Measurements from ENCODE around the gene OR10R2. TPM values are rescaled to one million over a fixed set of nuclear protein-coding genes. Genes with fewer than 3 reads are reported as not detected.
"Not testable (repeated sequence)": the region's sequence is repeated elsewhere in the genome, so short reads cannot be mapped to it uniquely, and the experiment has no call there.

OR10R2 gene, protein sequence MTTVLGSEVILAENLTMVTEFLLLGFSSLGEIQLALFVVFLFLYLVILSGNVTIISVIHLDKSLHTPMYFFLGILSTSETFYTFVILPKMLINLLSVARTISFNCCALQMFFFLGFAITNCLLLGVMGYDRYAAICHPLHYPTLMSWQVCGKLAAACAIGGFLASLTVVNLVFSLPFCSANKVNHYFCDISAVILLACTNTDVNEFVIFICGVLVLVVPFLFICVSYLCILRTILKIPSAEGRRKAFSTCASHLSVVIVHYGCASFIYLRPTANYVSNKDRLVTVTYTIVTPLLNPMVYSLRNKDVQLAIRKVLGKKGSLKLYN
- not detected in 2 replicates for total RNA-seq (2012; rRNA removed)

- H3K4me2 ChIP-seq (ENCODE audit: low read length): no peak within 1 kb of the TSS
- no peaks in the 10 kb centered on the region for H3K36me3 ChIP-seq (ENCODE audit: insufficient read depth, low read length)
- no peaks in the 10 kb centered on the region for H3K27me3 ChIP-seq (ENCODE audit: control insufficient read depth, insufficient read depth, low read length)
- H3K4me3 ChIP-seq (ENCODE audit: low read length): no peak within 1 kb of the TSS
- no peaks in the 10 kb centered on the region for H3K9me3 ChIP-seq (replicated peaks; ENCODE audit: low read length)
- H3K9ac ChIP-seq (ENCODE audit: low read depth, low read length): no peak within 1 kb of the TSS
- H3K4me1 ChIP-seq (ENCODE audit: control insufficient read depth, insufficient read depth, low read length): no peaks in the 10 kb centered on the region
Observed at GRCh38 chr1:158471920-158472319, at the start of gene OR10R2. TSS of gene OR10R2 (plus strand) at chr1:158472220. CDS start at chr1:158472326, 106 bp downstream.

GRCh38 chr1:158425027-158425426 lies 47.0 kb upstream of the OR10R2 start:
- Histone ChIP-seq H3K9me3 (replicated peaks; ENCODE audit: low read length) (no peaks in the 10 kb centered on the region), H3K36me3 (ENCODE audit: insufficient read depth, low read length) (no peaks in the 10 kb centered on the region), H3K4me1 (ENCODE audit: control insufficient read depth, insufficient read depth, low read length) (no peaks in the 10 kb centered on the region), H3K4me3 (ENCODE audit: low read length) (no peak overlapping the region), H3K9ac (ENCODE audit: low read depth, low read length) (no peak overlapping the region), H3K27me3 (ENCODE audit: control insufficient read depth, insufficient read depth, low read length) (no peaks in the 10 kb centered on the region), H3K4me2 (ENCODE audit: low read length) (no peak overlapping the region)

- Histone ChIP-seq H3K4me2 (ENCODE audit: low read length) (no peak within 1 kb of the TSS), H3K9me3 (replicated peaks; ENCODE audit: low read length) (no peaks in the 10 kb centered on the region), H3K27me3 (ENCODE audit: control insufficient read depth, insufficient read depth, low read length) (no peaks in the 10 kb centered on the region), H3K9ac (ENCODE audit: low read depth, low read length) (no peak within 1 kb of the TSS), H3K4me1 (ENCODE audit: control insufficient read depth, insufficient read depth, low read length) (no peaks in the 10 kb centered on the region), H3K4me3 (ENCODE audit: low read length) (no peak within 1 kb of the TSS), H3K36me3 (ENCODE audit: insufficient read depth, low read length) (no peaks in the 10 kb centered on the region)
Observed at GRCh38 chr1:158426137-158426536, 45.9 kb upstream of the OR10R2 start, which contains the start of gene OR10K2. TSS of gene OR10K2 (minus strand) at chr1:158426237. CDS start at chr1:158420866, 5,371 bp downstream.

DNA sequence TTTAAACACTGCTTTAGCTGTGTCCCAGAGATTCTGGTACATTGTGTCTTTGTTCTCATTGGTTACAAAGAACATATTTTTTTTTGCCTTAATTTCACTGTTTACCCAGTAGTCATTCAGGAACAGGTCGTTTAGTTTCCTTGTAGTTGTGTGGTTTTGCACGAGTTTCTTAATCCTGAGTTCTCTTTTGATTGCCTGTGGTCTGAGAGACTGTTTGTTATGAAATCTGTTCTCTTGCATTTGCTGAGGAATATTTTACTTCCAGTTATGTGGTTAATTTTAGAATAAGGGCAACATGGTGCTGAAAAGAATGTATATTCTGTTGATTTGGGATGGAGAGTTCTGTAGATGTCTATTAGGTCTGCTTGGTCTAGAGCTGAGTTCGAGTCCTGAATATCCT lies 41.9 kb upstream of the OR10R2 start:
- not testable (repeated sequence) for H3K36me3 ChIP-seq (ENCODE audit: insufficient read depth, low read length); H3K27me3 ChIP-seq (ENCODE audit: control insufficient read depth, insufficient read depth, low read length); H3K4me2 ChIP-seq (ENCODE audit: low read length); H3K9ac ChIP-seq (ENCODE audit: low read depth, low read length); H3K4me3 ChIP-seq (ENCODE audit: low read length); H3K4me1 ChIP-seq (ENCODE audit: control insufficient read depth, insufficient read depth, low read length); H3K9me3 ChIP-seq (replicated peaks; ENCODE audit: low read length)

DNA sequence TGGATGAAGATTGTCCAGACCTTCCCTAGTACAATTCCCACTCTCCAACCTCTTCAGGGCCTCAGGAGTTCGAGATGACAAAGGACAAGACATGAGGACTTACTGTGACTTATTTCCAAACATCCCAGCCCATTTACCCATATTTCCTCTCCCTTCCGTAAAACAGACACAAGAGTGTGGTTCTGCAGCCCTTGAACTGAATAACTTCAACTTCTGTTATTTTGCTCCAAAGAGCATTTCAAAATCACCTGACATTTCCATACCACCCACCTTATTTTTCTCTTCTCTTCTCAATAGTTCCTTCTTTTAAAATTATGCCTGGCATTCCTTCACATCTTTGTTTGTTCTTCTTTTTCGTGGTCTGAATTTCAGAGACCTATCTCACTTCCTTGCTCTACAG lies 37.3 kb upstream of the OR10R2 start:
- H3K4me3 ChIP-seq (ENCODE audit: low read length): no peak overlapping the region
- H3K4me2 ChIP-seq (ENCODE audit: low read length): no peak overlapping the region
- H3K4me1 ChIP-seq (ENCODE audit: control insufficient read depth, insufficient read depth, low read length): no peaks in the 10 kb centered on the region
- no peaks in the 10 kb centered on the region for H3K9me3 ChIP-seq (replicated peaks; ENCODE audit: low read length)
- no peaks in the 10 kb centered on the region for H3K27me3 ChIP-seq (ENCODE audit: control insufficient read depth, insufficient read depth, low read length)
- H3K9ac ChIP-seq (ENCODE audit: low read depth, low read length): no peak overlapping the region
- H3K36me3 ChIP-seq (ENCODE audit: insufficient read depth, low read length): no peaks in the 10 kb centered on the region

GRCh38 chr1:158445376-158445775 lies 26.6 kb upstream of the OR10R2 start:
- Histone ChIP-seq H3K9me3 (replicated peaks; ENCODE audit: low read length) (no peaks in the 10 kb centered on the region), H3K27me3 (ENCODE audit: control insufficient read depth, insufficient read depth, low read length) (no peaks in the 10 kb centered on the region), H3K4me1 (ENCODE audit: control insufficient read depth, insufficient read depth, low read length) (no peaks in the 10 kb centered on the region), H3K36me3 (ENCODE audit: insufficient read depth, low read length) (no peaks in the 10 kb centered on the region), H3K4me3 (ENCODE audit: low read length) (no peak overlapping the region), H3K9ac (ENCODE audit: low read depth, low read length) (no peak overlapping the region), H3K4me2 (ENCODE audit: low read length) (no peak overlapping the region)

GRCh38 chr1:158454537-158454936 lies 17.5 kb upstream of the OR10R2 start:
- Histone ChIP-seq H3K9me3 (replicated peaks; ENCODE audit: low read length) (no peaks in the 10 kb centered on the region), H3K27me3 (ENCODE audit: control insufficient read depth, insufficient read depth, low read length) (no peaks in the 10 kb centered on the region), H3K36me3 (ENCODE audit: insufficient read depth, low read length) (no peaks in the 10 kb centered on the region), H3K9ac (ENCODE audit: low read depth, low read length) (no peak overlapping the region), H3K4me1 (ENCODE audit: control insufficient read depth, insufficient read depth, low read length) (no peaks in the 10 kb centered on the region), H3K4me2 (ENCODE audit: low read length) (no peak overlapping the region), H3K4me3 (ENCODE audit: low read length) (no peak overlapping the region)

GRCh38 chr1:158457246-158457645 lies 14.8 kb upstream of the OR10R2 start:
- no peaks in the 10 kb centered on the region for H3K4me1 ChIP-seq (ENCODE audit: control insufficient read depth, insufficient read depth, low read length)
- no peaks in the 10 kb centered on the region for H3K27me3 ChIP-seq (ENCODE audit: control insufficient read depth, insufficient read depth, low read length)
- H3K9me3 ChIP-seq (replicated peaks; ENCODE audit: low read length): no peaks in the 10 kb centered on the region
- no peak overlapping the region for H3K4me3 ChIP-seq (ENCODE audit: low read length)
- H3K4me2 ChIP-seq (ENCODE audit: low read length): no peak overlapping the region
- no peak overlapping the region for H3K9ac ChIP-seq (ENCODE audit: low read depth, low read length)
- no peaks in the 10 kb centered on the region for H3K36me3 ChIP-seq (ENCODE audit: insufficient read depth, low read length)

DNA sequence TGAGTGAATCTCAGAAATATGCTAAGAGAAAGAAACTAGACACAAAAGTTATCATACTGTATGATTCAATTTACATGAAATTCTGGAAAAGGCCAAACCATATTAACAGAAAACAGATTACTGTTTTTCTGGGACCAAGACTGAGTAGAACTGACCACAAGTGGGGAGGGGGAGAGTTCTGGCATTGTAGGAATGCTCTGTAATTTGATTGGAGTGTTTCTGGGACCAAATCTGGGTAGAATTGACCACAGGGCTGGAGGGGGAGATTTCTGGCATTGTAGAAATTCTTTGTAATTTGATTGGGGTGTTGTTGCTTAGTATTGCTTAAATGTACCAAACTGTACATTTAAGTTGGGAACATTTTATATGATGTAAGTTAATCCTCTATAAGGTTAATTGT lies 13.8 kb upstream of the OR10R2 start:
- Histone ChIP-seq H3K4me1 (ENCODE audit: control insufficient read depth, insufficient read depth, low read length) (no peaks in the 10 kb centered on the region), H3K9ac (ENCODE audit: low read depth, low read length) (no peak overlapping the region), H3K27me3 (ENCODE audit: control insufficient read depth, insufficient read depth, low read length) (no peaks in the 10 kb centered on the region), H3K36me3 (ENCODE audit: insufficient read depth, low read length) (no peaks in the 10 kb centered on the region), H3K9me3 (replicated peaks; ENCODE audit: low read length) (no peaks in the 10 kb centered on the region), H3K4me2 (ENCODE audit: low read length) (no peak overlapping the region), H3K4me3 (ENCODE audit: low read length) (no peak overlapping the region)

DNA sequence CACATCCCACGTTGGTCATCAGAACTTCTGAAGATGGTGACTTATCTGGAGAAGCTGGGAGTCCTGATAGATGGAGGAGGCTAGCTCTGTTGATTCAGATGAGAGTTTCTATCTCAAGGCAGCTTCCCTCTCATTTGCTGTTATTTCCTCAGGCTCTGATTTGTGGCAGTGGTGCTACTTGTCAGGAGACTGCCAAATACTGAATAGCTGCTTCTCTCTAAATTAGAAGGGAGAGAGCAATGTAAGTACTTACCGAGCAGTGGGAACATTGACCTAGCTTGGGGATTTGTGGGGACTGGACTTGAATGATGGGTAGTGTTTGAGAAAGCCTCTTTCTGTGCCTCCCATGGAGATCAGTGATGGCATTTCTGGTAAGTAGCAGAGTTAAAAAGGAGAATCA lies 10.5 kb upstream of the OR10R2 start, which contains the start of gene OR10K1:
Gene OR10K1 (plus strand): TSS at position 301 of the 400 bp plus-strand sequence. CDS start 3,728 bp downstream, outside the sequence.
- Histone ChIP-seq H3K9me3 (replicated peaks; ENCODE audit: low read length) (no peaks in the 10 kb centered on the region), H3K4me2 (ENCODE audit: low read length) (no peak within 1 kb of the TSS), H3K4me3 (ENCODE audit: low read length) (no peak within 1 kb of the TSS), H3K27me3 (ENCODE audit: control insufficient read depth, insufficient read depth, low read length) (no peaks in the 10 kb centered on the region), H3K9ac (ENCODE audit: low read depth, low read length) (no peak within 1 kb of the TSS), H3K4me1 (ENCODE audit: control insufficient read depth, insufficient read depth, low read length) (no peaks in the 10 kb centered on the region), H3K36me3 (ENCODE audit: insufficient read depth, low read length) (no peaks in the 10 kb centered on the region)

GRCh38 chr1:158485455-158485854 lies 13.4 kb downstream of the OR10R2 start:
- Histone ChIP-seq H3K27me3 (ENCODE audit: control insufficient read depth, insufficient read depth, low read length) (no peaks in the 10 kb centered on the region), H3K9ac (ENCODE audit: low read depth, low read length) (no peak overlapping the region), H3K36me3 (ENCODE audit: insufficient read depth, low read length) (no peaks in the 10 kb centered on the region), H3K4me1 (ENCODE audit: control insufficient read depth, insufficient read depth, low read length) (no peaks in the 10 kb centered on the region), H3K4me3 (ENCODE audit: low read length) (no peak overlapping the region), H3K9me3 (replicated peaks; ENCODE audit: low read length) (no peaks in the 10 kb centered on the region), H3K4me2 (ENCODE audit: low read length) (no peak overlapping the region)

- no peak overlapping the region for H3K4me3 ChIP-seq (ENCODE audit: low read length)
- no peaks in the 10 kb centered on the region for H3K9me3 ChIP-seq (replicated peaks; ENCODE audit: low read length)
- H3K9ac ChIP-seq (ENCODE audit: low read depth, low read length): no peak overlapping the region
- H3K27me3 ChIP-seq (ENCODE audit: control insufficient read depth, insufficient read depth, low read length): no peaks in the 10 kb centered on the region
- H3K4me2 ChIP-seq (ENCODE audit: low read length): no peak overlapping the region
- no peaks in the 10 kb centered on the region for H3K4me1 ChIP-seq (ENCODE audit: control insufficient read depth, insufficient read depth, low read length)
- no peaks in the 10 kb centered on the region for H3K36me3 ChIP-seq (ENCODE audit: insufficient read depth, low read length)
Observed at GRCh38 chr1:158491316-158491715, 19.3 kb downstream of the OR10R2 start.
